ENCODE measurements around the gene PDK3.

The PDK3 gene

DNA sequence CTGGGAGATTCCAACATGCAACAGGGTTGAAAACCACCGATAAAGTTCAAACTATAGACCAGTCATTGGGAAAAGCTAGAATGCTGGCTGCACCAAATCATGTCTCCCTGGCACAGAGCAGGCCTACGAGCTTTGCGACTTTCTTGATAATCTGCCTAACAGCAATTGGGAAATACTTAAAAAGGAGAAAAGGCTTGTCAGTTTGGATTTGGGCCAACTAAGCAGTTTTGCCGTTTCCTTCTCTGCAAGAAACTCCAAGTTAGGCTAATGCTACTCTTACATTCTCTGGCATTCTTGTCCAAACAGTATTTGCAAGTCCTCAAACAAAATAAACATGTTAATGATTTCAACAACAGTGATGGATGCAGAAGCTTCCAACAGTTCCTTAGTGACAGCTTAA, 87.9 kb downstream of the PDK3 start:
- DNase-seq (ENCODE audit: low read depth, low spot score), result no peak

DNA sequence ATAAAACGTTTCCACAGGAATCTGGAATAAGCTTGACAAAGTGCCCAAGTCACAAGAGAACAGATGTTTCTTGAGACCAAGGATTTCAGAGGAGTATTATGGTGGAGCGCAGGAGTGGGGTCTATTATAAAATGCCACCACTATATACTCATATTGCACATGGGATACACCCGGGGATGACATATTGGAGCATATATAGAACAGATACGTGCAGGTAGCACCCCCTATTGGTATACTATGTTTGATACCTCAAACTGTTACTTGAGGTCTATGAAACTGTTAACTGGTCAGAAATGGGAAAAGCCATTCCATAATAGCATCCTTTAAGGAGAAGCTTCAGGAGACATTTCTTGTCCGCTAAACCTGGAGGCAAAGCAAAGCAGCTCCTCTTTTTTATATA, 96.0 kb downstream of the PDK3 start:
- no peak for DNase-seq (ENCODE audit: low read depth, low spot score)

DNA sequence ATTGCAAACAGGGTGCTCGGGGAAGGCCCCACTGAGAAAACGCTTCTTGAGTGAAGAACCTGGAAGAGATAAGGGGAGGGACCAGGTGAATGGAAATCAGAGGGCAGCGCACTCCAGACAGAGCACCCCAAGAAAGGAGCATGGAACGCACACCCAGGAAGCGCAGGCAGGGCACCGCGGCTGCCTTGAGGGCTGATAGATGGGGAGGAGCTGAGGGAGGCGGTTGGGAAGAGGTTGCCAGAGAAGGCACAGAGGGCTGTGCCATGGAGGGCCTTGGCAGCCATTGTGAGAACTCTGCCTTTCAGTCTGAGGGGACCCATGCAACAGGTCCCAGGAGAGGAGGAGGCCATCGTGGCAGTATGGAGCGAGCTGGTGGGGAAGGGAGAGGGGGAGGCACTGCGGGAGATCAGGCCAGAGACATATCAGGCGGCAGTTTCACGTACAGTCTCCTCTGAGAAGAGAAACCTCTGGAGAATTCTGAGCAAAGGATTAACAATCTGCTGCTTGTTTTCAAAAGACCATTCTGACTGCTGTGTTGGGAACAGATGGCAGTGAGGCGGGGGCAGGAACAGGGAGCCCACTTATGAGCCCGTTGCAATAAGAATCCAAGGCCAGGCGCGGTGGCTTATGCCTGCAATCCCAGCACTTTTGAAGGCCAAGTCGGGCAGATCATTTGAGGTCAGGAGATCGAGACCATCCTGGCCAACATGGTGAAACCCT, 98.4 kb downstream of the PDK3 start:
- no peak for DNase-seq (ENCODE audit: low read depth, low spot score)

DNA sequence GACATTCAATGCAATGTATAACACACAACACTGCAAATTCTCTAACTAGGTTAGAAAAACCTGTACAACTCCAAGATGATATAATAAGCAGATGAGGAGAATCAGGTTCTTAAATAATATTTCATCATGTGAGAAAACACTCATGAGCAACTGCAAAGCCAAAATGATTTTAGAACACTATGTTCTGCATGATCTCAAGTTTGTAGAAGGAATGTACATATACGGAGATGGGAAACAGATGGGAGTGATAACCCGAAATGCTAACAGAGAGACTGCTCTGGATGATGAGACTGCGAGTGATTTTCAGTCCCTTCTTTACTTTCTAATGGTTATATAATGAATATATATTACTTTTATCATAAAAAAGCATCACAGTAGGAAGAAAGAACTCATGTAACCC, 101.2 kb downstream of the PDK3 start:
- no peak for DNase-seq (ENCODE audit: low read depth, low spot score)

DNA sequence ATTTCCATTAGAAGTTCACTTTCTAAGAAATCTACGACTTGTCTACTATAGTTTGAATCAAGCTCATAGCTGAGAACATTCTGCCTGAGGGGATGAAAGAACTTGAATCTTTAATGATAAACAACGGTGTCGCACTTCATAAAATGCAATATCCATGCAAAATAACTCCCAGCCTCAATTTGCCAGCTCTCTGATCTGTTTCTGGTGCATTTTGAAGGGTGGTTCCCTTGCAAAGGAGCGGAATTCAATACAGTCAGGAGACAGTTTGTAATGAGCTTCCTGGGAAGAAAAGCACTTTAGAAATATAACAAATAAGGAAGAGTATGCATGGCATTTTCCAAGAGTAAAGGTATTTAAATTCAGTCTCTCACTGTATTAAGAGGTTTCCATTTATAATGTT, 102.1 kb downstream of the PDK3 start:
- no peak for DNase-seq (ENCODE audit: low read depth, low spot score)

- DNase-seq (ENCODE audit: low read depth, low spot score), result no peak
Observed at GRCh38 chrX:24574743-24575142, 109.7 kb downstream of the PDK3 start.

- no peak for DNase-seq (ENCODE audit: low read depth, low spot score)
Observed at GRCh38 chrX:24575496-24575895, 110.4 kb downstream of the PDK3 start.

- no peak for DNase-seq (ENCODE audit: low read depth, low spot score)
Observed at GRCh38 chrX:24577091-24577490, 112.0 kb downstream of the PDK3 start.

Data from activated naive CD8-positive, alpha-beta T cell treated with anti-CD3 and anti-CD28 coated beads, Interleukin-2, amount 50 U/mL, for 16 hours (primary cell).